Breast epithelium (tissue), 3 donors: ENCODE data around the gene IER5L.

Experiments
- POLR2A ChIP-seq: fragments of 450-650 bp; IDR thresholded peaks from one replicate; pipeline ENCODE4 v1.6.1; 2016; ENCODE audit warnings: antibody characterized with exemption, mild to moderate bottlenecking, moderate library complexity
- TF ChIP-seq, protein P1 (sequence below), 3 donors: fragments of 450-650 bp; IDR thresholded peaks; one replicate each; pipeline ENCODE4 v1.5.1; 2016 to 2017; ENCODE audit warnings: antibody characterized with exemption in 3 of 3, mild to moderate bottlenecking in 3 of 3, moderate library complexity in 3 of 3

DNA sequence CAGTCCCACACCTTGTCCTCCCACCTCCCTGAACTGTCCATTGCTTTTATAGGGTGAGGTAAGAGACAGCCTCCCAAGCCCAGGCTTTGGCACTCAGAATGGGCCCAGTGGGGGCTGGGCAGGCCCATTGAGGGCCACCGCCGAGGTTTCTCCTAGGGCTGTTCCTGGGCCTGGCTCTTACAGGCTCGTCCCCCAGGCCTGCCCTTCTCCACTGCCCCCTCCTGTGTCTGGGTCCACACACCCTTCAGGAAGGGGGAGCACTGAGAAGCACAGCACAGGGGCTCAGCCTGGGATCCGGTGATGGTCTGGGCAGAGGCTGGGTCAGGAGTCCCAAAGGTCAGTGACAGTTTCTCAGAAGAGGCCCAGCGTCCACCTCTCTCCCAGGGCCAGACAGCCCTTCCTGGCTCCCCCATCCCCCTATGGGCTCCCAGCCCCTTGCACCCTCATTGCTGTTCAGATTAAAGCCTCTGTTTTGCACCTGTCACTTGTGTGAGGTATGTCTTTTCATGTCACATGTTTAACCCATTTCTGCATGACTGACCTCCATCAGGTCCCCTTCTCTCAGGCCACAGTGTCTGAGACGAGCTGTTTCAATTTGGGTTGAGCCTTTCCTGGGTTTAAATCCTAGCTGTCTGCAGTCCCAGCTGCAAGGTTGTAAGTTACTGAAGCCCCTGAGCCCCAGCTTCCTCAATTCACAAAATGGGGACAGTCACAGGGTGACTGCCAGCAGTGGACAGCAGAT is 29.4 kb downstream of the IER5L start:
- TF ChIP-seq POLR2A: no peak
- TF ChIP-seq, protein P1, sequence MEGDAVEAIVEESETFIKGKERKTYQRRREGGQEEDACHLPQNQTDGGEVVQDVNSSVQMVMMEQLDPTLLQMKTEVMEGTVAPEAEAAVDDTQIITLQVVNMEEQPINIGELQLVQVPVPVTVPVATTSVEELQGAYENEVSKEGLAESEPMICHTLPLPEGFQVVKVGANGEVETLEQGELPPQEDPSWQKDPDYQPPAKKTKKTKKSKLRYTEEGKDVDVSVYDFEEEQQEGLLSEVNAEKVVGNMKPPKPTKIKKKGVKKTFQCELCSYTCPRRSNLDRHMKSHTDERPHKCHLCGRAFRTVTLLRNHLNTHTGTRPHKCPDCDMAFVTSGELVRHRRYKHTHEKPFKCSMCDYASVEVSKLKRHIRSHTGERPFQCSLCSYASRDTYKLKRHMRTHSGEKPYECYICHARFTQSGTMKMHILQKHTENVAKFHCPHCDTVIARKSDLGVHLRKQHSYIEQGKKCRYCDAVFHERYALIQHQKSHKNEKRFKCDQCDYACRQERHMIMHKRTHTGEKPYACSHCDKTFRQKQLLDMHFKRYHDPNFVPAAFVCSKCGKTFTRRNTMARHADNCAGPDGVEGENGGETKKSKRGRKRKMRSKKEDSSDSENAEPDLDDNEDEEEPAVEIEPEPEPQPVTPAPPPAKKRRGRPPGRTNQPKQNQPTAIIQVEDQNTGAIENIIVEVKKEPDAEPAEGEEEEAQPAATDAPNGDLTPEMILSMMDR (IDR thresholded peaks at IDR 0.05): no peak
